ENCODE data around the gene MYDGF. TPM values are rescaled to one million over a fixed set of nuclear protein-coding genes. Genes with fewer than 3 reads are reported as not detected.

Gene MYDGF
- total and polyA plus RNA-seq, 2 of the 13 experiments (the other 11 are each of a cell fraction or from before 2014, with no cell fraction given): 116 to 198 TPM

DNA sequence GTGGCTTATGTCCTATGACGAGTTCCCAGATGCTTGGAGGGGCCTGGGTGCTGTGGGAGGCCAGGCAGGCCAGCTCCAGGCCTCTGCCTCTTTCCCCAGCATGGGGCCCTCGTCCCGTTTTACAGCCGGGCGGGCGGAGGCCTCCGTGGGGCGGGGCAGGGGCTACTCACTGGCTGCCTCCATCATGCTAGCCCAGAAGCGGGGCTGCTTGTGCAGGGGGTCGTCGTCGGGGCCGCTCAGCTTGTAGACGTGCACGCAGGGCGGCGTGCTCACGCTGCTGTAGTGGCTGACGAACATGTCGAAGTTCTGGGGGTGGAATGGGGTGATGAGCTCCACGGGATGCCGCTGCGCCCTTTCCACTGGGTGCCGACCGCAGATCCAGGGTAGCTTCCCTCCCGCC is 18.4 kb upstream of the MYDGF start (continued):
- TF ChIP-seq, protein P1, sequence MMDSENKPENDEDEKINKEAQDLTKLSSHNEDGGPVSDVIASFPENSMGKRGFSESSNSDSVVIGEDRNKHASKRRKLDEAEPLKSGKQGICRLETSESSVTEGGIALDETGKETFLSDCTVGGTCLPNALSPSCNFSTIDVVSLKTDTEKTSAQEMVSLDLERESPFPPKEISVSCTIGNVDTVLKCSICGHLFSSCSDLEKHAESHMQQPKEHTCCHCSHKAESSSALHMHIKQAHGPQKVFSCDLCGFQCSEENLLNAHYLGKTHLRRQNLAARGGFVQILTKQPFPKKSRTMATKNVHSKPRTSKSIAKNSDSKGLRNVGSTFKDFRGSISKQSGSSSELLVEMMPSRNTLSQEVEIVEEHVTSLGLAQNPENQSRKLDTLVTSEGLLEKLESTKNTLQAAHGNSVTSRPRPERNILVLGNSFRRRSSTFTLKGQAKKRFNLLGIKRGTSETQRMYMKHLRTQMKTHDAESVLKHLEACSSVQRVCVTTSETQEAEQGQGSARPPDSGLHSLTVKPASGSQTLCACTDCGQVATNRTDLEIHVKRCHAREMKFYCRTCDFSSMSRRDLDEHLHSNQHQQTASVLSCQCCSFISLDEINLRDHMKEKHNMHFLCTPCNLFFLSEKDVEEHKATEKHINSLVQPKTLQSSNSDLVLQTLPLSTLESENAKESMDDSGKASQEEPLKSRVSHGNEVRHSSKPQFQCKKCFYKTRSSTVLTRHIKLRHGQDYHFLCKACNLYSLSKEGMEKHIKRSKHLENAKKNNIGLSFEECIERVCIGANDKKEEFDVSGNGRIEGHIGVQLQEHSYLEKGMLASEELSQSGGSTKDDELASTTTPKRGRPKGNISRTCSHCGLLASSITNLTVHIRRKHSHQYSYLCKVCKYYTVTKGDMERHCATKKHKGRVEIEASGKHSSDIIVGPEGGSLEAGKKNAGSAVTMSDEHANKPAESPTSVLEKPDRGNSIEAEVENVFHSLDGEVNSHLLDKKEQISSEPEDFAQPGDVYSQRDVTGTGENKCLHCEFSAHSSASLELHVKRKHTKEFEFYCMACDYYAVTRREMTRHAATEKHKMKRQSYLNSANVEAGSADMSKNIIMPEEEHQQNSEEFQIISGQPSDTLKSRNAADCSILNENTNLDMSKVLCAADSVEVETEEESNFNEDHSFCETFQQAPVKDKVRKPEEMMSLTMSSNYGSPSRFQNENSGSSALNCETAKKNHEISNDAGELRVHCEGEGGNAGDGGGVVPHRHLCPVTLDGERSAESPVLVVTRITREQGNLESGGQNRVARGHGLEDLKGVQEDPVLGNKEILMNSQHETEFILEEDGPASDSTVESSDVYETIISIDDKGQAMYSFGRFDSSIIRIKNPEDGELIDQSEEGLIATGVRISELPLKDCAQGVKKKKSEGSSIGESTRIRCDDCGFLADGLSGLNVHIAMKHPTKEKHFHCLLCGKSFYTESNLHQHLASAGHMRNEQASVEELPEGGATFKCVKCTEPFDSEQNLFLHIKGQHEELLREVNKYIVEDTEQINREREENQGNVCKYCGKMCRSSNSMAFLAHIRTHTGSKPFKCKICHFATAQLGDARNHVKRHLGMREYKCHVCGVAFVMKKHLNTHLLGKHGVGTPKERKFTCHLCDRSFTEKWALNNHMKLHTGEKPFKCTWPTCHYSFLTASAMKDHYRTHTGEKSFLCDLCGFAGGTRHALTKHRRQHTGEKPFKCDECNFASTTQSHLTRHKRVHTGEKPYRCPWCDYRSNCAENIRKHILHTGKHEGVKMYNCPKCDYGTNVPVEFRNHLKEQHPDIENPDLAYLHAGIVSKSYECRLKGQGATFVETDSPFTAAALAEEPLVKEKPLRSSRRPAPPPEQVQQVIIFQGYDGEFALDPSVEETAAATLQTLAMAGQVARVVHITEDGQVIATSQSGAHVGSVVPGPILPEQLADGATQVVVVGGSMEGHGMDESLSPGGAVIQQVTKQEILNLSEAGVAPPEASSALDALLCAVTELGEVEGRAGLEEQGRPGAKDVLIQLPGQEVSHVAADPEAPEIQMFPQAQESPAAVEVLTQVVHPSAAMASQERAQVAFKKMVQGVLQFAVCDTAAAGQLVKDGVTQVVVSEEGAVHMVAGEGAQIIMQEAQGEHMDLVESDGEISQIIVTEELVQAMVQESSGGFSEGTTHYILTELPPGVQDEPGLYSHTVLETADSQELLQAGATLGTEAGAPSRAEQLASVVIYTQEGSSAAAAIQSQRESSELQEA (CRISPR knock-in tag; IDR thresholded peaks at IDR 0.05; ENCODE audit: not compliant biosample characterization): no peak
- TF ChIP-seq ZNF792 (CRISPR knock-in tag; IDR thresholded peaks at IDR 0.05): no peak
- TF ChIP-seq, protein P2, sequence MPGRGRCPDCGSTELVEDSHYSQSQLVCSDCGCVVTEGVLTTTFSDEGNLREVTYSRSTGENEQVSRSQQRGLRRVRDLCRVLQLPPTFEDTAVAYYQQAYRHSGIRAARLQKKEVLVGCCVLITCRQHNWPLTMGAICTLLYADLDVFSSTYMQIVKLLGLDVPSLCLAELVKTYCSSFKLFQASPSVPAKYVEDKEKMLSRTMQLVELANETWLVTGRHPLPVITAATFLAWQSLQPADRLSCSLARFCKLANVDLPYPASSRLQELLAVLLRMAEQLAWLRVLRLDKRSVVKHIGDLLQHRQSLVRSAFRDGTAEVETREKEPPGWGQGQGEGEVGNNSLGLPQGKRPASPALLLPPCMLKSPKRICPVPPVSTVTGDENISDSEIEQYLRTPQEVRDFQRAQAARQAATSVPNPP (CRISPR knock-in tag; IDR thresholded peaks at IDR 0.05): no peak
- no peak for TF ChIP-seq FOXO4 (CRISPR knock-in tag; conservative IDR thresholded peaks at IDR 0.05)
- TF ChIP-seq KLF13 (CRISPR knock-in tag; IDR thresholded peaks at IDR 0.05): no peak
- no peak for TF ChIP-seq ZFP1 (CRISPR knock-in tag; IDR thresholded peaks at IDR 0.05)
- no peak for TF ChIP-seq ZNF841 (CRISPR knock-in tag; IDR thresholded peaks at IDR 0.05; ENCODE audit: borderline replicate concordance)
- TF ChIP-seq CAMTA2 (CRISPR knock-in tag; IDR thresholded peaks at IDR 0.05; ENCODE audit: borderline replicate concordance): no peak
- TF ChIP-seq FOXM1 (CRISPR knock-in tag; IDR thresholded peaks at IDR 0.05): no peak

Measured in HepG2 (cell line).